GM12878 (cell line): Measurements from ENCODE around the gene SLA2. TPM values are rescaled to one million over a fixed set of nuclear protein-coding genes. Genes with fewer than 3 reads are reported as not detected.

Source experiments
- ATAC-seq: fragments of 200-7000 bp; cut with Tn5 transposase; 3 replicates; pipeline ENCODE4 v1.9.1; 2020; ENCODE audit warnings: mild to moderate bottlenecking, moderate library complexity
- BruUV-seq: library from RNA; stranded (reverse); fragments of 400-500 nt; replicated peaks from 2 replicates; lab custom pipeline; 2021; lab: Mats Ljungman, UMichigan
- CTCF ChIA-PET: fragments of 300-600 bp; sonication (Branson Sonifier 250); formaldehyde crosslinking; extraction: SDS; loops from one replicate; lab custom pipeline; 2021; ENCODE audit warnings: inconsistent platforms; lab: Yijun Ruan, JAX
- POLR2A ChIA-PET: fragments of 350-600 bp; formaldehyde crosslinking; extraction: SDS; loops from one replicate; lab custom pipeline; 2021; ENCODE audit warnings: inconsistent platforms; lab: Charles Lee
- RAD21 ChIA-PET: fragments of 300-600 bp; sonication (Branson Sonifier 250); formaldehyde crosslinking; loops from one replicate; lab custom pipeline; 2023; ENCODE audit warnings: antibody characterized with exemption; ENCODE audit not compliant: unreplicated experiment; lab: Charles Lee
- SMC1A ChIA-PET: fragments of 300-600 bp; sonication (Branson Sonifier 250); formaldehyde crosslinking; loops from one replicate; lab custom pipeline; 2023; ENCODE audit not compliant: unreplicated experiment, uncharacterized antibody; lab: Charles Lee
- DNase-seq: peaks from one replicate; pipeline ENCODE4 v3.0.0-alpha.2; 2011; ENCODE audit warnings: low read depth, low spot score
- FAIRE-seq: peaks from 3 replicates; lab custom pipeline; 2011; peaks lifted over from hg19 to GRCh38; lab: Jason Lieb, UNC
- H2AFZ ChIP-seq: 2 replicates; pipeline ENCODE4 v1.6.0; 2011; ENCODE audit warnings: low read depth, low read length, control low read depth; ENCODE audit not compliant: control insufficient read depth
- H3K27ac ChIP-seq: 2 replicates; pipeline ENCODE4 v1.5.1; 2011; ENCODE audit warnings: control low read depth; ENCODE audit not compliant: control insufficient read depth, insufficient read depth
- H3K27me3 ChIP-seq, 2 experiments: replicated peaks in 1 of 2; 2 replicates each; pipeline versions ENCODE4 v1.6.0 to v1.6.1; 2011; ENCODE audit warnings: low read length in 1 of 2; ENCODE audit not compliant: control insufficient read depth in 2 of 2, insufficient read depth in 2 of 2
- H3K36me3 ChIP-seq, 2 experiments: 2 replicates each; pipeline ENCODE4 v1.5.1; 2011; ENCODE audit warnings: low read length in 1 of 2; ENCODE audit not compliant: control insufficient read depth in 2 of 2, insufficient read depth in 2 of 2
- H3K4me1 ChIP-seq: 2 replicates; pipeline ENCODE4 v1.6.1; 2011; ENCODE audit warnings: mild to moderate bottlenecking, low read length, moderate library complexity, mixed read lengths; ENCODE audit not compliant: control insufficient read depth, insufficient read depth
- H3K4me2 ChIP-seq: 2 replicates; pipeline ENCODE4 v1.6.0; 2011; ENCODE audit warnings: control low read depth; ENCODE audit not compliant: control insufficient read depth, insufficient read depth
- H3K4me3 ChIP-seq: fragments of 200-600 bp; sonication (generic); 2 replicates; pipeline ENCODE4 v1.5.1; 2016
- H3K79me2 ChIP-seq: 2 replicates; pipeline ENCODE4 v1.6.0; 2011; ENCODE audit warnings: low read length; ENCODE audit not compliant: control insufficient read depth, insufficient read depth
- H3K9ac ChIP-seq: 2 replicates; pipeline ENCODE4 v1.8.0; 2011; ENCODE audit warnings: low read length, control low read depth, mixed read lengths; ENCODE audit not compliant: control insufficient read depth, insufficient read depth
- H3K9me3 ChIP-seq: replicated peaks from 3 replicates; pipeline ENCODE4 v1.5.1; 2011; ENCODE audit warnings: mild to moderate bottlenecking, low read length; ENCODE audit not compliant: control insufficient read depth, insufficient read depth
- H4K20me1 ChIP-seq: 2 replicates; pipeline ENCODE4 v1.6.0; 2011; ENCODE audit not compliant: control insufficient read depth, insufficient read depth
- CHD4 ChIP-seq: fragments of 200-600 bp; sonication (generic); IDR thresholded peaks from 2 replicates; pipeline ENCODE4 v1.6.1; 2016; ENCODE audit warnings: mild to moderate bottlenecking
- ESRRA ChIP-seq: IDR thresholded peaks from 2 replicates; pipeline ENCODE4 v1.6.1; 2012; ENCODE audit warnings: mild to moderate bottlenecking, low read length, improper control_type of control experiment
- FOS ChIP-seq: IDR thresholded peaks from 3 replicates; pipeline ENCODE4 v1.6.1; 2011; ENCODE audit warnings: borderline replicate concordance; ENCODE audit not compliant: insufficient read length; ENCODE audit errors: extremely low read depth
- PAX8 ChIP-seq: fragments of 450-650 bp; IDR thresholded peaks from 2 replicates; pipeline ENCODE4 v1.6.1; 2017; ENCODE audit warnings: mild to moderate bottlenecking, moderate library complexity
- POLR2A ChIP-seq: IDR thresholded peaks from 2 replicates; pipeline ENCODE4 v1.6.1; 2011; ENCODE audit warnings: low read depth, mild to moderate bottlenecking, low read length
- SIX5 ChIP-seq: IDR thresholded peaks from 2 replicates; pipeline ENCODE4 v1.6.1; 2011; ENCODE audit warnings: mild to moderate bottlenecking, low read depth, low read length, moderate library complexity; ENCODE audit not compliant: severe bottlenecking
- SMAD5 ChIP-seq: IDR thresholded peaks from 2 replicates; pipeline ENCODE4 v1.6.1; 2016; ENCODE audit warnings: antibody characterized with exemption, low read depth
- TARDBP ChIP-seq: IDR thresholded peaks from 2 replicates; pipeline ENCODE4 v1.6.1; 2016; ENCODE audit warnings: borderline replicate concordance
- TCF7 ChIP-seq: IDR thresholded peaks from 2 replicates; pipeline ENCODE4 v1.6.1; 2014; ENCODE audit warnings: antibody characterized with exemption, borderline replicate concordance
- WGBS: methylation state at CpG from one replicate; pipeline ENCODE4 v1.1.6; 2016; ENCODE audit warnings: low lambda C conversion rate; ENCODE audit not compliant: insufficient replicate concordance, insufficient coverage; ENCODE audit errors: missing lambda C conversion rate; 5-methylcytosine and 5-hydroxymethylcytosine counted together
- in situ Hi-C: fragments of 300-500 bp; cut with MboI; formaldehyde crosslinking; loops from 9 replicates; pipeline ENCODE4 v1.14.3; 2018; ENCODE audit warnings: mixed read lengths
- intact Hi-C: fragments of 100-400 bp; cut with micrococcal nuclease; formaldehyde crosslinking; loops from one replicate; pipeline ENCODE4 v1.14.2; 2022; ENCODE audit not compliant: unreplicated experiment
- polyA plus RNA-seq, 11 experiments: library from polyadenylated mRNA; depleted of rRNA in 4 of 11; unstranded in 6 of 11; stranded (reverse) in 5 of 11; fragments of >200 nt; fragmentation: Nextera tagmentation in 4 of 11; fragmentation: Illumina TruSeq in 1 of 11; extraction: Ambion mirVana in 4 of 11; extraction: Trizol in 1 of 11; gene quantifications; 1 replicate in 1 of 11; 2 replicates in 10 of 11; pipeline versions ENCODE4 v1.2.1 to v1.2.3, GENCODE V29; 2011 to 2016; ENCODE audit warnings: inconsistent platforms in 2 of 11, missing spikeins in 2 of 11, low read depth in 1 of 11
- total RNA-seq, 4 experiments: library from RNA; depleted of rRNA in 3 of 4; stranded (reverse); fragments of >200 nt in 3 of 4; fragmentation: Illumina TruSeq in 1 of 4; extraction: Trizol in 1 of 4; gene quantifications; 2 replicates each; pipeline versions ENCODE4 v1.2.1 to v1.2.3, GENCODE V29; 2013 to 2021
- TF ChIP-seq, protein P1 (sequence below): IDR thresholded peaks from 2 replicates; pipeline ENCODE4 v1.6.1; 2011; ENCODE audit warnings: low read depth, low read length, improper control_type of control experiment, borderline replicate concordance
- TF ChIP-seq, protein P2 (sequence below): fragments of 450-650 bp; IDR thresholded peaks from 2 replicates; pipeline ENCODE4 v1.6.1; 2017; ENCODE audit warnings: mild to moderate bottlenecking, low read depth, inconsistent platforms; ENCODE audit not compliant: poor library complexity, severe bottlenecking
- TF ChIP-seq, protein P3 (sequence below): fragments of 450-650 bp; formaldehyde crosslinking; IDR thresholded peaks from 2 replicates; pipeline ENCODE4 v1.5.0; 2022; ENCODE audit warnings: mild to moderate bottlenecking, missing genetic modification characterization
- TF ChIP-seq, protein P4 (sequence below): IDR thresholded peaks from 2 replicates; pipeline ENCODE4 v1.6.1; 2012; ENCODE audit warnings: mild to moderate bottlenecking, low read depth, low read length

SLA2 gene
- total and polyA plus RNA-seq, 10 of the 15 experiments (the other 5 are each of a cell fraction or from before 2014, with no cell fraction given) = 0.29 to 3.3 (median 1.4) TPM

DNA sequence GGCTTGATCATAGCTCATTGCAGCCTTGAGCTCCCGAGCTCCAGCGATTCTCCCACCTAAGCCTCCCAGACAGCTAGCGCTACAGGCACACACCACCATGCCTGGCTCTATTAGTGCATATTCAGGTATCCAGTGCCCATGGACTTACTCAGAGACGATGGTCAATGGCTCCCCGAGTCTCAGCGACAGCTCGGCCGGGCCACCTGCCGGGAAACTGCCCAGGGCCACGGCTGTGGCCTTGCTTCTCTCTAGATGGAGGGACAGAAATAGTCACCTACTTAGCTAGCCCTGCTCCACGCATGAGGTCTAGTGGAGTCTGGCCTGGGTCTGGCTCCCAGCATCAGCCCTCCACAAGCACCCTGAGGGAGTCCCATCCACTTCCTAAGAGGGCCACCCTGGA is 11.7 kb downstream of the SLA2 start:
- in situ Hi-C loops = no loop called here
- POLR2A ChIA-PET = no interaction called here
- BruUV-seq = no TSS peak
- TF ChIP-seq SMAD5 (no peak), TCF7 (no peak), TARDBP (no peak), POLR2A (no peak), CHD4 (no peak), FOS (no peak), ESRRA (no peak), SIX5 (no peak), PAX8 (no peak)
- TF ChIP-seq, protein P1, sequence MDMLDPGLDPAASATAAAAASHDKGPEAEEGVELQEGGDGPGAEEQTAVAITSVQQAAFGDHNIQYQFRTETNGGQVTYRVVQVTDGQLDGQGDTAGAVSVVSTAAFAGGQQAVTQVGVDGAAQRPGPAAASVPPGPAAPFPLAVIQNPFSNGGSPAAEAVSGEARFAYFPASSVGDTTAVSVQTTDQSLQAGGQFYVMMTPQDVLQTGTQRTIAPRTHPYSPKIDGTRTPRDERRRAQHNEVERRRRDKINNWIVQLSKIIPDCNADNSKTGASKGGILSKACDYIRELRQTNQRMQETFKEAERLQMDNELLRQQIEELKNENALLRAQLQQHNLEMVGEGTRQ = no peak
- TF ChIP-seq, protein P2, sequence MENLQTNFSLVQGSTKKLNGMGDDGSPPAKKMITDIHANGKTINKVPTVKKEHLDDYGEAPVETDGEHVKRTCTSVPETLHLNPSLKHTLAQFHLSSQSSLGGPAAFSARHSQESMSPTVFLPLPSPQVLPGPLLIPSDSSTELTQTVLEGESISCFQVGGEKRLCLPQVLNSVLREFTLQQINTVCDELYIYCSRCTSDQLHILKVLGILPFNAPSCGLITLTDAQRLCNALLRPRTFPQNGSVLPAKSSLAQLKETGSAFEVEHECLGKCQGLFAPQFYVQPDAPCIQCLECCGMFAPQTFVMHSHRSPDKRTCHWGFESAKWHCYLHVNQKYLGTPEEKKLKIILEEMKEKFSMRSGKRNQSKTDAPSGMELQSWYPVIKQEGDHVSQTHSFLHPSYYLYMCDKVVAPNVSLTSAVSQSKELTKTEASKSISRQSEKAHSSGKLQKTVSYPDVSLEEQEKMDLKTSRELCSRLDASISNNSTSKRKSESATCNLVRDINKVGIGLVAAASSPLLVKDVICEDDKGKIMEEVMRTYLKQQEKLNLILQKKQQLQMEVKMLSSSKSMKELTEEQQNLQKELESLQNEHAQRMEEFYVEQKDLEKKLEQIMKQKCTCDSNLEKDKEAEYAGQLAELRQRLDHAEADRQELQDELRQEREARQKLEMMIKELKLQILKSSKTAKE = no peak
- TF ChIP-seq, protein P3, sequence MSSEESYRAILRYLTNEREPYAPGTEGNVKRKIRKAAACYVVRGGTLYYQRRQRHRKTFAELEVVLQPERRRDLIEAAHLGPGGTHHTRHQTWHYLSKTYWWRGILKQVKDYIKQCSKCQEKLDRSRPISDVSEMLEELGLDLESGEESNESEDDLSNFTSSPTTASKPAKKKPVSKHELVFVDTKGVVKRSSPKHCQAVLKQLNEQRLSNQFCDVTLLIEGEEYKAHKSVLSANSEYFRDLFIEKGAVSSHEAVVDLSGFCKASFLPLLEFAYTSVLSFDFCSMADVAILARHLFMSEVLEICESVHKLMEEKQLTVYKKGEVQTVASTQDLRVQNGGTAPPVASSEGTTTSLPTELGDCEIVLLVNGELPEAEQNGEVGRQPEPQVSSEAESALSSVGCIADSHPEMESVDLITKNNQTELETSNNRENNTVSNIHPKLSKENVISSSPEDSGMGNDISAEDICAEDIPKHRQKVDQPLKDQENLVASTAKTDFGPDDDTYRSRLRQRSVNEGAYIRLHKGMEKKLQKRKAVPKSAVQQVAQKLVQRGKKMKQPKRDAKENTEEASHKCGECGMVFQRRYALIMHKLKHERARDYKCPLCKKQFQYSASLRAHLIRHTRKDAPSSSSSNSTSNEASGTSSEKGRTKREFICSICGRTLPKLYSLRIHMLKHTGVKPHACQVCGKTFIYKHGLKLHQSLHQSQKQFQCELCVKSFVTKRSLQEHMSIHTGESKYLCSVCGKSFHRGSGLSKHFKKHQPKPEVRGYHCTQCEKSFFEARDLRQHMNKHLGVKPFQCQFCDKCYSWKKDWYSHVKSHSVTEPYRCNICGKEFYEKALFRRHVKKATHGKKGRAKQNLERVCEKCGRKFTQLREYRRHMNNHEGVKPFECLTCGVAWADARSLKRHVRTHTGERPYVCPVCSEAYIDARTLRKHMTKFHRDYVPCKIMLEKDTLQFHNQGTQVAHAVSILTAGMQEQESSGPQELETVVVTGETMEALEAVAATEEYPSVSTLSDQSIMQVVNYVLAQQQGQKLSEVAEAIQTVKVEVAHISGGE (CRISPR knock-in tag) = no peak
- TF ChIP-seq, protein P4, sequence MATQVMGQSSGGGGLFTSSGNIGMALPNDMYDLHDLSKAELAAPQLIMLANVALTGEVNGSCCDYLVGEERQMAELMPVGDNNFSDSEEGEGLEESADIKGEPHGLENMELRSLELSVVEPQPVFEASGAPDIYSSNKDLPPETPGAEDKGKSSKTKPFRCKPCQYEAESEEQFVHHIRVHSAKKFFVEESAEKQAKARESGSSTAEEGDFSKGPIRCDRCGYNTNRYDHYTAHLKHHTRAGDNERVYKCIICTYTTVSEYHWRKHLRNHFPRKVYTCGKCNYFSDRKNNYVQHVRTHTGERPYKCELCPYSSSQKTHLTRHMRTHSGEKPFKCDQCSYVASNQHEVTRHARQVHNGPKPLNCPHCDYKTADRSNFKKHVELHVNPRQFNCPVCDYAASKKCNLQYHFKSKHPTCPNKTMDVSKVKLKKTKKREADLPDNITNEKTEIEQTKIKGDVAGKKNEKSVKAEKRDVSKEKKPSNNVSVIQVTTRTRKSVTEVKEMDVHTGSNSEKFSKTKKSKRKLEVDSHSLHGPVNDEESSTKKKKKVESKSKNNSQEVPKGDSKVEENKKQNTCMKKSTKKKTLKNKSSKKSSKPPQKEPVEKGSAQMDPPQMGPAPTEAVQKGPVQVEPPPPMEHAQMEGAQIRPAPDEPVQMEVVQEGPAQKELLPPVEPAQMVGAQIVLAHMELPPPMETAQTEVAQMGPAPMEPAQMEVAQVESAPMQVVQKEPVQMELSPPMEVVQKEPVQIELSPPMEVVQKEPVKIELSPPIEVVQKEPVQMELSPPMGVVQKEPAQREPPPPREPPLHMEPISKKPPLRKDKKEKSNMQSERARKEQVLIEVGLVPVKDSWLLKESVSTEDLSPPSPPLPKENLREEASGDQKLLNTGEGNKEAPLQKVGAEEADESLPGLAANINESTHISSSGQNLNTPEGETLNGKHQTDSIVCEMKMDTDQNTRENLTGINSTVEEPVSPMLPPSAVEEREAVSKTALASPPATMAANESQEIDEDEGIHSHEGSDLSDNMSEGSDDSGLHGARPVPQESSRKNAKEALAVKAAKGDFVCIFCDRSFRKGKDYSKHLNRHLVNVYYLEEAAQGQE = no peak

More for the DNA sequence above, 11.7 kb downstream of the SLA2 start:
- 85% methylated on average over 10 of the region's 11 CpGs for whole genome bisulfite sequencing
- H4K20me1 ChIP-seq = no peaks in the 10 kb centered on the region
- H3K4me1 ChIP-seq = peaks cover 12% of the 10 kb centered on the region
- no peak overlapping the region for H3K4me2 ChIP-seq
- ATAC-seq (no peak), DNase-seq (no peak), FAIRE-seq (no peak)
- H3K79me2 ChIP-seq = no peaks in the 10 kb centered on the region
- ChIA-PET CTCF (interaction anchor here (1.4 kb wide), 1 partner anchor 21 kb away, joined by 3 read pairs; no protein-coding TSS in a partner anchor), RAD21 (no interaction called here), SMC1A (no interaction called here)
- H2AFZ ChIP-seq = no peak overlapping the region
- H3K36me3 ChIP-seq = no peaks in the 10 kb centered on the region
- H3K4me3 ChIP-seq = no peak overlapping the region
- H3K27me3 ChIP-seq = no peaks in the 10 kb centered on the region
- H3K9ac ChIP-seq = no peak overlapping the region
- intact Hi-C loops = no loop called here
- no peaks in the 10 kb centered on the region for H3K9me3 ChIP-seq
- no peak overlapping the region for H3K27ac ChIP-seq
